Uterus (tissue), 4 donors: ENCODE results near the gene POLR2B. TPM values are rescaled to one million over a fixed set of nuclear protein-coding genes. Genes with fewer than 3 reads are reported as not detected.
"Not testable (repeated sequence)": the region's sequence is repeated elsewhere in the genome, so short reads cannot be mapped to it uniquely, and the experiment has no call there.

Experiments used
- DNase-seq, 2 donors: peaks; one replicate each; pipeline ENCODE4 v3.0.0-alpha.2; 2019 to 2020
- H3K27ac ChIP-seq, 2 donors: fragments of 200-600 bp; sonication (generic); 1 replicate in 1 of 2; 2 replicates in 1 of 2; pipeline ENCODE4 v1.5.1; 2016 to 2018
- H3K27me3 ChIP-seq, 2 donors: fragments of 200-600 bp; sonication (generic); one replicate each; pipeline ENCODE4 v1.5.1; 2018 to 2019; ENCODE audit warnings: control low read depth in 1 of 2
- H3K36me3 ChIP-seq, 2 donors: fragments of 200-600 bp; sonication (generic); one replicate each; pipeline ENCODE4 v1.5.1; 2019; ENCODE audit warnings: control low read depth in 1 of 2
- H3K4me1 ChIP-seq, 2 donors: fragments of 200-600 bp; sonication (generic); one replicate each; pipeline ENCODE4 v1.5.1; 2018 to 2019; ENCODE audit warnings: control low read depth in 1 of 2
- H3K4me3 ChIP-seq, 2 donors: fragments of 200-600 bp; sonication (generic); 1 replicate in 1 of 2; 2 replicates in 1 of 2; pipeline ENCODE4 v1.5.1; 2018 to 2019; ENCODE audit warnings: mild to moderate bottlenecking in 1 of 2
- H3K9me3 ChIP-seq, 2 donors: fragments of 200-600 bp; sonication (generic); one replicate each; pipeline ENCODE4 v1.5.1; 2019; ENCODE audit warnings: control low read depth in 1 of 2
- POLR2A ChIP-seq, 2 donors: fragments of 450-650 bp; IDR thresholded peaks; one replicate each; pipeline ENCODE4 v1.6.1; 2016; ENCODE audit warnings: antibody characterized with exemption in 2 of 2, mild to moderate bottlenecking in 1 of 2, moderate library complexity in 1 of 2
- intact Hi-C: fragments of 100-400 bp; cut with DNase I; formaldehyde crosslinking; loops from one replicate; pipeline ENCODE4 v1.15.1; 2023; ENCODE audit warnings: low total_unique reads
- total RNA-seq, 4 donors: library from RNA; depleted of rRNA in 3 of 4; stranded (reverse); fragments of >200 nt in 3 of 4; gene quantifications; one replicate each; pipeline versions ENCODE4 v1.1.0 to v1.2.4, GENCODE V29; 2014 to 2023
- TF ChIP-seq, protein P1 (sequence below), 4 experiments: fragments of 200-600 bp in 2 of 4; fragments of 450-650 bp in 2 of 4; sonication (generic) in 2 of 4; IDR thresholded peaks; one replicate each; pipeline ENCODE4 v1.5.1; 2016 to 2019; ENCODE audit warnings: antibody characterized with exemption in 4 of 4, mild to moderate bottlenecking in 2 of 4, moderate library complexity in 1 of 4
- donor health status: DM: yes; HTN: yes; CAD: no.

POLR2B gene
- total RNA-seq, 4 donors from 2014 or later = 35.9 to 211 (median 117) TPM

DNA sequence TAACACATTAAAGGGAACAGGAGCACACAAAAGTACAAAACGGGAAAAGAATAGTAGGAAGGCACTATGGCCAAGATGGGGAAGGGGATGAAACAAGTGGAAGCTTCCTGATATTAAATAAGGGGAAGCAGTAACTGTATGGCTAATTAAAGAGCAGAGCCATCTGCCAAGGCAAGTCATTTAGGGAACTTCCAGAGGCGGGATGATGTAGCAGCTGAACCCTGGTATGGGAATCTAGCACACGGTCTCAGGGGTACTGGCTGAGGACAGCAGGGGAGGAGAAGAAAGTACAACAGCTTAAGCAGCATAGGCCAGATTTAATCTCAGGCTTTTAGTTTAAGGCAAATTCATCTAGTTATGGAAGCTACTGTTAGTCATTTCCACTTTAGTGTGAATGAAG is 72.4 kb downstream of the POLR2B start:
- H3K4me1 ChIP-seq = no peaks in the 10 kb centered on the region
- no peaks in the 10 kb centered on the region for H3K36me3 ChIP-seq
- H3K27ac ChIP-seq = peak overlapping the region in 1 of 2 donors; percentile 50
- intact Hi-C loops = no loop called here
- TF ChIP-seq POLR2A (IDR thresholded peaks at IDR 0.05) = no peak
- TF ChIP-seq, protein P1, sequence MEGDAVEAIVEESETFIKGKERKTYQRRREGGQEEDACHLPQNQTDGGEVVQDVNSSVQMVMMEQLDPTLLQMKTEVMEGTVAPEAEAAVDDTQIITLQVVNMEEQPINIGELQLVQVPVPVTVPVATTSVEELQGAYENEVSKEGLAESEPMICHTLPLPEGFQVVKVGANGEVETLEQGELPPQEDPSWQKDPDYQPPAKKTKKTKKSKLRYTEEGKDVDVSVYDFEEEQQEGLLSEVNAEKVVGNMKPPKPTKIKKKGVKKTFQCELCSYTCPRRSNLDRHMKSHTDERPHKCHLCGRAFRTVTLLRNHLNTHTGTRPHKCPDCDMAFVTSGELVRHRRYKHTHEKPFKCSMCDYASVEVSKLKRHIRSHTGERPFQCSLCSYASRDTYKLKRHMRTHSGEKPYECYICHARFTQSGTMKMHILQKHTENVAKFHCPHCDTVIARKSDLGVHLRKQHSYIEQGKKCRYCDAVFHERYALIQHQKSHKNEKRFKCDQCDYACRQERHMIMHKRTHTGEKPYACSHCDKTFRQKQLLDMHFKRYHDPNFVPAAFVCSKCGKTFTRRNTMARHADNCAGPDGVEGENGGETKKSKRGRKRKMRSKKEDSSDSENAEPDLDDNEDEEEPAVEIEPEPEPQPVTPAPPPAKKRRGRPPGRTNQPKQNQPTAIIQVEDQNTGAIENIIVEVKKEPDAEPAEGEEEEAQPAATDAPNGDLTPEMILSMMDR (IDR thresholded peaks at IDR 0.05) = no peak
- no peaks in the 10 kb centered on the region for H3K9me3 ChIP-seq
- H3K4me3 ChIP-seq = no peak overlapping the region
- DNase-seq = no peak
- no peaks in the 10 kb centered on the region for H3K27me3 ChIP-seq

DNA sequence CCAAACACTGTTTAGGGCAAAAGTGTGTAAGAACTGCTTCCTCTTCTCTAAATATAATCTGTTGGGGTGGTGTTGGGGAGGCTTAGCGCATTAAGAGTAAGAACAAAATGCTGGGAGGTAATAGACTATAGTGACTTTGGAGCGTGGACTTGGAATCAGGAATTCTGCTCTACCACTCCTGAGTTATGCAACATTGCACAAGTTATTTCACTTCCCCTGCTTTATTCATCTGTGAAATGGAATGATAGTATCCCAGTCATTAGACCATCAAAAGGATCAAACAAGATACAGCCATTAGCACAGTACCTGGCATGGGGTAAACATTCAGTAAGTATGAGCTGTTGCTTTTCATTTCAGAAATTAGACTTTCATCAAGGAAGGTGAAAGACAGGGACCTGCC is 72.8 kb downstream of the POLR2B start:
- H3K4me3 ChIP-seq = no peak overlapping the region
- peak overlapping the region in 1 of 2 donors; percentile 50 for H3K27ac ChIP-seq
- no peak for DNase-seq
- intact Hi-C loops = no loop called here
- no peaks in the 10 kb centered on the region for H3K27me3 ChIP-seq
- TF ChIP-seq POLR2A (IDR thresholded peaks at IDR 0.05) = no peak
- H3K9me3 ChIP-seq = no peaks in the 10 kb centered on the region
- no peaks in the 10 kb centered on the region for H3K4me1 ChIP-seq
- H3K36me3 ChIP-seq = no peaks in the 10 kb centered on the region

DNA sequence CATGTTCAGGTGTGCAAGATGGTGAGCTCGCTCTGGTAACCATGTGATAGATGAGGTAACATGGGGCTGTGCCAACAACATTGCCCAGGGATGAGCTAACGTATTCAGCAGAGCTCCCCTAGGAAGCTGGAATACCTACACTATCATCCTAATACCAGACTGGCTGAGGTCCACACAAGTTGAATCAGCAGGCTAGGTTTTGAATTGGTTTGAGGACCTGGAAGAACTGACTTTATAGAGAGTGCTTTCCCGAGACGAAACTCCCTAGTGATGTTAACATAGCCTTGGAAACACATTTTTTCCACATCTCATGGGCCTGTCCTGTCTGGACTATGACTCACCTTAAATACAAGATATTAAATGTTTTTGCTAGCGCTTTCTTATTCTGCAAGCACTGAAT is 74.8 kb downstream of the POLR2B start:
- peak overlapping the region; percentile 9 to 24 for H3K27ac ChIP-seq
- no peak for DNase-seq
- intact Hi-C loops = no loop called here

DNA sequence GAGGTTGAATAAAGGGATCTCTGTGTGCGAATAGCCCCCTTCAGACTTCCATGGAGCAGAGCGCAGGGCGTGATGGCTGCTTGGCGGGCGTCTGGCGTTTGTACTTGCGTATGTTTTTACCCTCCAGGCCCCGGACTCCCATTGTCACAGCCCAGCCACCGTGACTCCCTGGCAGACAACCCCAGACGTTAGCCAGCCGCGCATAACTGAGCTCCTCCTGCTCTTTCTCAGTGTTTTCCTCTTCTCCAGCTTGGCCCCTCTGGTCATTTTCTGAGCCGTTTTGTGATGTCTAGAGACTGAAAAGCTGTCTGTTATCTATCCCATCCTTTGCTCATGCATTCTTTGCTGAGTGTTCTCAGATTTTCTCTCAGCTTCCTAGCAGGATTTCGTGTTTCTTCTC is 77.2 kb downstream of the POLR2B start:
- peaks cover 0 to 6% of the 10 kb centered on the region in 2 donors for H3K4me1 ChIP-seq
- TF ChIP-seq, protein P1 (IDR thresholded peaks at IDR 0.05) = no peak
- TF ChIP-seq POLR2A (IDR thresholded peaks at IDR 0.05) = no peak
- no peaks in the 10 kb centered on the region for H3K36me3 ChIP-seq
- no peaks in the 10 kb centered on the region for H3K27me3 ChIP-seq
- peak overlapping the region; percentile 5 to 48 for H3K27ac ChIP-seq
- H3K9me3 ChIP-seq = no peaks in the 10 kb centered on the region
- intact Hi-C loops = no loop called here
- H3K4me3 ChIP-seq = no peak overlapping the region
- DNase-seq = no peak

More for the DNA sequence above, 74.8 kb downstream of the POLR2B start:
- no peaks in the 10 kb centered on the region for H3K27me3 ChIP-seq
- H3K4me3 ChIP-seq = no peak overlapping the region
- no peaks in the 10 kb centered on the region for H3K4me1 ChIP-seq
- TF ChIP-seq, protein P1 (IDR thresholded peaks at IDR 0.05) = no peak
- TF ChIP-seq POLR2A (IDR thresholded peaks at IDR 0.05) = no peak
- H3K36me3 ChIP-seq = no peaks in the 10 kb centered on the region
- H3K9me3 ChIP-seq = no peaks in the 10 kb centered on the region

DNA sequence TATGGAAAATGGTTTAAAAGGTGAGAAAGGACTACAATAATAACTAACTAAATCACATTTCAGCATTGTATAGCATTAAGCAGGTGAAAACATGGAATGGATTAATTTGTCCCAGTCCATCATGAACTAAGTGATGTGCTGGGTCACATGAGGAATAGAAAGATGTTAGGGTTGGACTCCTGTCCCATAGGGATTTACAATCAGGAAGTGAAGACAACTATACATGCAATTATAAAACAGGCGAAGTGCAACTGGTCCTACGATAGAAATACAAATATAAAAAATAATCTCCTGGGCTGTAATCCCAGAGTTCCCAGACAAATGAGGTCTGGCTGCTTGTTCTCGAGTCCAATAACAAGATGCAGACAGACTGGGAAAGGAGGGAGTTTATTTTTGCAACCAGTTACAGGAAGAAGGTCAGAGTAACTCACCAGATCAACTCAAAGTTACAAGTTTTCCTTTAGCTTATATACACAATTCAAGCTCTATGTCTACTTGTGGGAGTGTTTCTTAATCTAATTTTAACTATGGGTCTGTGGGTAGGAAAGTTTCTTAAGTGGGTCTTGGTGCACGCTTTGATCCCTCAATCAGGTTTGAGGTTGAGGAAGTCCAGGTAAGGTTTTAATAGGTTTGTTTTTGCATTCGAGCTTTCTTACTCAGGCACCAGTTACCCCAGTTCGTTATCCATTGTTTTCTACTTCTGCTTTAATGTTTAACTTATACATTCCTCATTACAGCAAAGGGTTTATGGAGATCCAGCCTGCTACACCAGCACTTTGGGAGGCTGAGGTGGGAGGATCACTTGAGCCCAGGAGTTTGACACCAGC is 81.4 kb downstream of the POLR2B start:
- peak overlapping the region; percentile 27 to 57 for H3K27ac ChIP-seq
- no peak for DNase-seq
- no peak overlapping the region for H3K4me3 ChIP-seq
- H3K27me3 ChIP-seq = no peaks in the 10 kb centered on the region
- H3K9me3 ChIP-seq = no peaks in the 10 kb centered on the region
- H3K4me1 ChIP-seq = peaks cover 0 to 22% of the 10 kb centered on the region in 2 donors
- no peaks in the 10 kb centered on the region for H3K36me3 ChIP-seq
- intact Hi-C loops = no loop called here
- TF ChIP-seq, protein P1 (IDR thresholded peaks at IDR 0.05) = no peak
- no peak for TF ChIP-seq POLR2A (IDR thresholded peaks at IDR 0.05)

DNA sequence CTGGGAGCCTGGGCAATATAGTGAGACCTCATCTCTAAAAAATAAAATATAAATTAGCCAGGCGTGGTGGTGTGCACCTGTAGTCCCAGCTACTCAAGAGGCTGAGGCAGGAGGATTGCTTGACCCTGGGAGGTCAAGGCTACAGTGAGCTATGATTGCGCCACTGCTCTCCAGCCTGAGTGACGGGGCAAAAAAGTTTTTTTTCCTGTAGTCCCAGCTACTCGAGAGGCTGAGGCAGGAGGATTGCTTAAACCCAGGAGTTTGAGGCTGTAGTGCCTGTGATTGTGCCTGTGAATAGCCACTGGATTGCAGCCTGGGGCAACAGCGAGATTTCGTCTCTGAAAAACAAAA is 82.0 kb downstream of the POLR2B start:
- Histone ChIP-seq H3K4me1 (peaks cover 0 to 22% of the 10 kb centered on the region in 2 donors), H3K27ac (peak overlapping the region; percentile 27 to 57)
- H3K9me3 ChIP-seq, intact Hi-C loops, H3K4me3 ChIP-seq, H3K27me3 ChIP-seq, H3K36me3 ChIP-seq, DNase-seq: not testable (repeated sequence)
